B cell (primary cell): Measurements from ENCODE around the gene ESR1.

Source experiments
- CTCF ChIP-seq: fragments of 200-600 bp; IDR thresholded peaks from one replicate; pipeline ENCODE4 v1.8.0; 2022; ENCODE audit warnings: antibody characterized with exemption, mild to moderate bottlenecking
- EZH2 ChIP-seq: IDR thresholded peaks from 2 replicates; pipeline ENCODE4 v1.6.1; 2012; ENCODE audit warnings: borderline replicate concordance, low read depth, mild to moderate bottlenecking, moderate library complexity, low read length; ENCODE audit not compliant: insufficient read depth, poor library complexity, severe bottlenecking

- TF ChIP-seq CTCF = no peak
- no peak for TF ChIP-seq EZH2
Measured at GRCh38 chr6:152167641-152168603, 360.4 kb downstream of the ESR1 start.
